MM.1S (cell line): ENCODE results near the gene PLCB1.

Experiments used
- DNase-seq: peaks from one replicate; pipeline ENCODE4 v3.0.0-alpha.2; 2015
- H2AFZ ChIP-seq: fragments of 300-600 bp; sonication (generic); 2 replicates; pipeline ENCODE4 v1.6.0; 2016; ENCODE audit warnings: antibody characterized with exemption, low read length
- H3F3A ChIP-seq: fragments of 300-600 bp; sonication (generic); 2 replicates; pipeline ENCODE4 v1.6.1; 2016; ENCODE audit warnings: mild to moderate bottlenecking, antibody characterized with exemption, low read length, moderate library complexity, mixed read lengths; ENCODE audit not compliant: insufficient read depth
- H3K27ac ChIP-seq: fragments of 300-600 bp; sonication (generic); 2 replicates; pipeline ENCODE4 v1.5.1; 2016; ENCODE audit warnings: mild to moderate bottlenecking, low read length
- H3K27me3 ChIP-seq: fragments of 300-600 bp; sonication (generic); replicated peaks from 2 replicates; pipeline ENCODE4 v1.6.0; 2016; ENCODE audit warnings: low read length; ENCODE audit not compliant: insufficient read depth
- H3K36me3 ChIP-seq: fragments of 300-600 bp; sonication (generic); replicated peaks from 2 replicates; pipeline ENCODE4 v1.6.1; 2016; ENCODE audit warnings: mild to moderate bottlenecking, low read length, mixed read lengths; ENCODE audit not compliant: insufficient read depth
- H3K4me1 ChIP-seq: fragments of 300-600 bp; sonication (generic); 2 replicates; pipeline ENCODE4 v1.6.1; 2016; ENCODE audit warnings: low read length, mixed read lengths
- H3K4me2 ChIP-seq: fragments of 300-600 bp; sonication (generic); 2 replicates; pipeline ENCODE4 v1.6.0; 2016; ENCODE audit warnings: low read depth, low read length
- H3K4me3 ChIP-seq: fragments of 300-600 bp; sonication (generic); 2 replicates; pipeline ENCODE4 v1.5.1; 2016; ENCODE audit warnings: low read length, mixed read lengths
- H3K79me2 ChIP-seq: fragments of 300-600 bp; sonication (generic); 2 replicates; pipeline ENCODE4 v1.6.1; 2016; ENCODE audit warnings: mixed run types, low read length, mixed read lengths
- H3K9ac ChIP-seq: fragments of 300-600 bp; sonication (generic); 2 replicates; pipeline ENCODE4 v1.6.1; 2016; ENCODE audit warnings: low read length, mixed read lengths
- H3K9me2 ChIP-seq: fragments of 300-600 bp; sonication (generic); replicated peaks from 2 replicates; pipeline ENCODE4 v1.6.1; 2016; ENCODE audit warnings: mild to moderate bottlenecking, low read length, mixed read lengths; ENCODE audit not compliant: insufficient read depth
- H3K9me3 ChIP-seq: fragments of 300-600 bp; sonication (generic); replicated peaks from 2 replicates; pipeline ENCODE4 v1.6.1; 2016; ENCODE audit warnings: mild to moderate bottlenecking, low read length, mixed read lengths; ENCODE audit not compliant: insufficient read depth
- H4K20me1 ChIP-seq: fragments of 300-600 bp; sonication (generic); 2 replicates; pipeline ENCODE4 v1.6.1; 2016; ENCODE audit warnings: mild to moderate bottlenecking, low read length, moderate library complexity, mixed read lengths; ENCODE audit not compliant: insufficient read depth
- CTCF ChIP-seq: fragments of 300-600 bp; sonication (generic); IDR thresholded peaks from 2 replicates; pipeline ENCODE4 v1.5.1; 2016; ENCODE audit warnings: antibody characterized with exemption, low read length, mixed read lengths
- EZH2 ChIP-seq: fragments of 300-600 bp; sonication (generic); optimal IDR thresholded peaks from 2 replicates; pipeline ENCODE3; 2017; ENCODE audit warnings: low read depth, mild to moderate bottlenecking, antibody characterized with exemption, low read length, mixed read lengths
- EZH2phosphoT487 ChIP-seq: fragments of 300-600 bp; sonication (generic); IDR thresholded peaks from 2 replicates; pipeline ENCODE4 v1.6.1; 2018; ENCODE audit warnings: antibody characterized with exemption, low read length

The PLCB1 gene

DNA sequence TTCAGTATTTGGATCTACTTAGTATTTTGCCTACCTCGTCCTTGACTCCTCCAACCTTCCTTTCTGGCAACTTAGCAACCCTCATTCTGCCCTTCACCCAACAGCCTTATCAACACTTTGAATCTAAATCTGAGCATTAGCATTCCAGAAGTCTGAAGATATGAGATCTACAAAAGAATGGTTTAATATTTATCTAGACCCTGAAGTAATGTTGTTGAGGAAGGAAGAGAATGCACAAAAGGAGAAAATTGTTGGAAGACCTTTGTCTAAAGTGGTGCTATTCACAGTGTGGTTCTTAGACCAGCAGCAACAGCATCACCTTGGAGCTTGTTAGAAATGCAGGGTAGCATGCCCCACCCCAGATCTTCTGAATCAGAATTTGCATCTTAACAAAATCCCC, 738.6 kb downstream of the PLCB1 start:
- no peaks in the 10 kb centered on the region for H3F3A ChIP-seq
- no peaks in the 10 kb centered on the region for H3K4me1 ChIP-seq
- H3K9me2 ChIP-seq, result no peaks in the 10 kb centered on the region
- DNase-seq, result no peak
- no peak overlapping the region for H3K4me3 ChIP-seq
- no peak for TF ChIP-seq EZH2
- TF ChIP-seq EZH2phosphoT487, result no peak
- no peak for TF ChIP-seq CTCF
- H3K36me3 ChIP-seq, result no peaks in the 10 kb centered on the region
- H3K27me3 ChIP-seq, result no peaks in the 10 kb centered on the region
- H3K27ac ChIP-seq, result no peak overlapping the region
- H3K79me2 ChIP-seq, result no peaks in the 10 kb centered on the region
- H4K20me1 ChIP-seq, result no peaks in the 10 kb centered on the region
- no peak overlapping the region for H3K9ac ChIP-seq
- no peaks in the 10 kb centered on the region for H3K9me3 ChIP-seq
- no peak overlapping the region for H3K4me2 ChIP-seq
- no peak overlapping the region for H2AFZ ChIP-seq

DNA sequence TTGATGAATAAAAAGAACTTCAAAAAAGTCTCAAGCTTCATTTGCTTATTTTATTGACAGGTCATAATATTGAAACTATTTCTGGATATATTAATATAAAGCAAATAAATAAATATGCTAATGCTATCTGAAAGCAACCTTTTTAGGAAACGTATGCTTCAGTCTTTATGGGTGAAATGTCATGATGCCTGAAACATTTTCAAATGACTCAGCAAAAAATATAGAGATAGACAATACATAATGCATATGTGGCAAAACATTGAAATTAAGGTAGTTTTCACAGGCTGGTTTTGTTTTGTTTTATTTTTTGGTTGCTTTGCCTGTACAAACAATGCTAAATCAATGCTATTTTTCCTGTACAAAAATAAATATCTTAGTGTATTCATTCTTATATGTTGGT, 742.4 kb downstream of the PLCB1 start:
- no peaks in the 10 kb centered on the region for H3K36me3 ChIP-seq
- no peaks in the 10 kb centered on the region for H3K9me2 ChIP-seq
- no peaks in the 10 kb centered on the region for H3F3A ChIP-seq
- H3K27me3 ChIP-seq, result no peaks in the 10 kb centered on the region
- H3K4me3 ChIP-seq, result no peak overlapping the region
- no peak for TF ChIP-seq EZH2
- TF ChIP-seq EZH2phosphoT487, result no peak
- TF ChIP-seq CTCF, result no peak
- no peak for DNase-seq
- no peaks in the 10 kb centered on the region for H3K9me3 ChIP-seq
- no peak overlapping the region for H3K27ac ChIP-seq
- no peaks in the 10 kb centered on the region for H4K20me1 ChIP-seq
- H3K4me2 ChIP-seq, result no peak overlapping the region
- no peak overlapping the region for H2AFZ ChIP-seq
- no peaks in the 10 kb centered on the region for H3K79me2 ChIP-seq
- H3K9ac ChIP-seq, result no peak overlapping the region
- no peaks in the 10 kb centered on the region for H3K4me1 ChIP-seq

DNA sequence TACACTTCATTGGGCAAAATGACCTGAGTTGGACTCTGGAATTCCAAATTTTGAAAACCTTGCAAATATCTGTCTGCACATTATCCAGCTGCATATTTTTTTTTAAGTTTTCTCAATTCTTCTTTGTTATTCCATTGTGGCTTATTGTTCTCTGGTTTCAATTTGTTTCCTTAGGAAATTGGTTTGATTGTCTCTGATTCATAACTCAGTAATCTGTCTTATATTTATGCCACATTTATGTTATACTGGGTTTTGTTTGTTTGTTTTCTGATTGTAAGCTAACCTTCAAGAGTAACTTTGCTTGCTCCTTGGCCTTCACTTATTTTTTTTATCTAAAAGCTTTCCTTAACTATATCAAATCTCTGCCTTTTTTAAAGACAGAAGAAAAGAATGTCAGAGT, 743.5 kb downstream of the PLCB1 start:
- no peaks in the 10 kb centered on the region for H3K4me1 ChIP-seq
- no peaks in the 10 kb centered on the region for H3K9me2 ChIP-seq
- no peaks in the 10 kb centered on the region for H3K79me2 ChIP-seq
- no peaks in the 10 kb centered on the region for H4K20me1 ChIP-seq
- no peak overlapping the region for H3K4me3 ChIP-seq
- H3K27me3 ChIP-seq, result no peaks in the 10 kb centered on the region
- TF ChIP-seq EZH2phosphoT487, result no peak
- TF ChIP-seq EZH2, result no peak
- no peak for TF ChIP-seq CTCF
- no peak overlapping the region for H3K4me2 ChIP-seq
- no peak overlapping the region for H3K9ac ChIP-seq
- DNase-seq, result no peak
- H3K36me3 ChIP-seq, result no peaks in the 10 kb centered on the region
- H3F3A ChIP-seq, result no peaks in the 10 kb centered on the region
- no peak overlapping the region for H2AFZ ChIP-seq
- H3K27ac ChIP-seq, result no peak overlapping the region
- H3K9me3 ChIP-seq, result no peaks in the 10 kb centered on the region
